ENCODE data around the gene RPAP2.

GRCh38 chr1:92447976-92448375, 149.1 kb downstream of the RPAP2 start:
- TF ChIP-seq CTCF (IDR thresholded peaks at IDR 0.05; ENCODE audit: extremely low read depth in 1 of 2, insufficient read depth in 1 of 2, low read depth in 1 of 2, low read length in 2 of 2) (no peak), POLR2A (IDR thresholded peaks at IDR 0.05; ENCODE audit: low read depth, low read length) (no peak), EZH2 (IDR thresholded peaks at IDR 0.05; ENCODE audit: borderline replicate concordance, low read depth, low read length, severe bottlenecking) (no peak), POLR2AphosphoS5 (IDR thresholded peaks at IDR 0.05; ENCODE audit: insufficient read depth, low read depth, low read length) (no peak), MYC (IDR thresholded peaks at IDR 0.05; ENCODE audit: low read depth, low read length) (no peak), MAX (IDR thresholded peaks at IDR 0.05; ENCODE audit: insufficient read depth, insufficient read length) (no peak), GATA2 (IDR thresholded peaks at IDR 0.05; ENCODE audit: insufficient read depth, insufficient read length, low read depth, low read length) (no peak), JUN (IDR thresholded peaks at IDR 0.05; ENCODE audit: borderline replicate concordance, insufficient read depth, insufficient read length, low read depth) (no peak), FOS (IDR thresholded peaks at IDR 0.05; ENCODE audit: borderline replicate concordance, insufficient read depth, low read length) (no peak)

All from endothelial cell of umbilical vein (primary cell).